HCT116 (cell line): ENCODE measurements around the gene CEP70. TPM values are rescaled to one million over a fixed set of nuclear protein-coding genes. Genes with fewer than 3 reads are reported as not detected.
"Not testable (repeated sequence)": the region's sequence is repeated elsewhere in the genome, so short reads cannot be mapped to it uniquely, and the experiment has no call there.

Experiments used
- ATAC-seq: fragments of 200-7000 bp; cut with Tn5 transposase; 2 replicates; pipeline ENCODE4 v1.9.1; 2020; ENCODE audit warnings: mild to moderate bottlenecking, moderate library complexity
- BruUV-seq: library from RNA; stranded (reverse); fragments of 400-500 nt; replicated peaks from 2 replicates; lab custom pipeline; 2021; lab: Mats Ljungman, UMichigan
- CTCF ChIA-PET: fragments of 300-600 bp; sonication (Branson Sonifier 250); formaldehyde crosslinking; loops from one replicate; lab custom pipeline; 2021; ENCODE audit warnings: antibody characterized with exemption; lab: Charles Lee
- POLR2A ChIA-PET: fragments of 300-600, 350-600 bp; sonication (Branson Sonifier 250); formaldehyde crosslinking; loops from one replicate; lab custom pipeline; 2021; ENCODE audit warnings: antibody characterized with exemption; lab: Charles Lee
- RAD21 ChIA-PET, 2 experiments: fragments of 300-600 bp; sonication (Branson Sonifier 250); formaldehyde crosslinking; loops; one replicate each; lab custom pipeline; 2023; ENCODE audit warnings: low total read pairs in 2 of 2; ENCODE audit not compliant: uncharacterized antibody in 2 of 2, unreplicated experiment in 2 of 2, low non-redundant PET in 1 of 2; lab: Charles Lee
- DNase-seq: peaks from one replicate; pipeline ENCODE4 v3.0.0-alpha.2; 2010; ENCODE audit warnings: low read depth, low spot score
- H2AFZ ChIP-seq: fragments of 200-600 bp; shearing (Covaris generic), sonication (generic); 2 replicates; pipeline ENCODE4 v1.6.1; 2017; ENCODE audit warnings: low read depth, mixed run types, mixed read lengths, antibody characterized with exemption, low read length; ENCODE audit not compliant: poor library complexity, severe bottlenecking
- H3K27ac ChIP-seq: 2 replicates; pipeline ENCODE4 v1.5.1; 2012; ENCODE audit warnings: low read depth, low read length
- H3K27me3 ChIP-seq: fragments of 200-600 bp; sonication (generic); 2 replicates; pipeline ENCODE4 v1.6.1; 2016; ENCODE audit warnings: mixed run types, low read length, mixed read lengths; ENCODE audit not compliant: insufficient read depth
- H3K36me3 ChIP-seq, 2 experiments: fragments of 200-500 bp in 1 of 2; fragments of 200-600 bp in 1 of 2; sonication (Bioruptor generic) in 1 of 2; sonication (generic) in 1 of 2; 2 replicates each; pipeline versions ENCODE4 v1.5.1 to v1.6.1; 2014 to 2016; ENCODE audit warnings: low read length in 2 of 2, inconsistent platforms in 1 of 2, mixed read lengths in 1 of 2, mixed run types in 1 of 2; ENCODE audit not compliant: insufficient read depth in 2 of 2, control insufficient read depth in 1 of 2
- H3K4me1 ChIP-seq, 2 experiments: fragments of 200-600 bp in 1 of 2; sonication (generic) in 1 of 2; 2 replicates each; pipeline versions ENCODE4 v1.5.1 to v1.6.1; 2012 to 2017; ENCODE audit warnings: low read length in 2 of 2, inconsistent platforms in 1 of 2, mild to moderate bottlenecking in 1 of 2, mixed read lengths in 1 of 2, mixed run types in 1 of 2, moderate library complexity in 1 of 2; ENCODE audit not compliant: insufficient read depth in 2 of 2, control insufficient read depth in 1 of 2
- H3K4me2 ChIP-seq: fragments of 200-600 bp; sonication (generic); 2 replicates; pipeline ENCODE4 v1.6.1; 2017; ENCODE audit warnings: mixed run types, low read length, mixed read lengths
- H3K4me3 ChIP-seq, 2 experiments: fragments of 200-600 bp in 1 of 2; sonication (generic) in 1 of 2; replicated peaks in 1 of 2; 2 replicates each; pipeline ENCODE4 v1.5.1; 2011 to 2016; ENCODE audit warnings: low read length in 2 of 2, control low read depth in 1 of 2, low read depth in 1 of 2, mild to moderate bottlenecking in 1 of 2, mixed read lengths in 1 of 2, mixed run types in 1 of 2
- H3K79me2 ChIP-seq: fragments of 200-600 bp; sonication (generic); 2 replicates; pipeline ENCODE4 v1.6.1; 2017; ENCODE audit warnings: mild to moderate bottlenecking, mixed run types, low read length, moderate library complexity, mixed read lengths; ENCODE audit not compliant: insufficient read depth
- H3K9ac ChIP-seq: fragments of 200-600 bp; sonication (generic); 2 replicates; pipeline ENCODE4 v1.6.1; 2016; ENCODE audit warnings: low read length, mixed read lengths
- H3K9me2 ChIP-seq: fragments of 200-600 bp; sonication (generic), shearing (Covaris generic); 2 replicates; pipeline ENCODE4 v1.6.1; 2017; ENCODE audit warnings: mixed run types, mild to moderate bottlenecking, moderate library complexity; ENCODE audit not compliant: insufficient read depth
- H3K9me3 ChIP-seq, 2 experiments: fragments of 200-500 bp in 1 of 2; fragments of 200-600 bp in 1 of 2; sonication (Bioruptor generic) in 1 of 2; sonication (generic) in 1 of 2; 2 replicates each; pipeline ENCODE4 v1.6.1; 2014 to 2017; ENCODE audit warnings: low read length in 2 of 2, mixed read lengths in 2 of 2, inconsistent platforms in 1 of 2, low read depth in 1 of 2, mild to moderate bottlenecking in 1 of 2, mixed run types in 1 of 2, moderate library complexity in 1 of 2; ENCODE audit not compliant: control insufficient read depth in 1 of 2, insufficient read depth in 1 of 2
- H4K20me1 ChIP-seq: fragments of 200-600 bp; sonication (generic), shearing (Covaris generic); 2 replicates; pipeline ENCODE4 v1.6.1; 2017; ENCODE audit warnings: mixed run types, mild to moderate bottlenecking, moderate library complexity; ENCODE audit not compliant: insufficient read depth
- ATF3 ChIP-seq: IDR thresholded peaks from 2 replicates; pipeline ENCODE4 v1.6.1; 2012
- CBX3 ChIP-seq: IDR thresholded peaks from 2 replicates; pipeline ENCODE4 v1.6.1; 2012; ENCODE audit warnings: low read depth
- CTCF ChIP-seq, 3 experiments: fragments of 200-600 bp in 1 of 3; sonication (generic) in 1 of 3; IDR thresholded peaks in 2 of 3; conservative IDR thresholded peaks in 1 of 3; 2 replicates each; pipeline ENCODE4 v1.5.1; 2012 to 2017; ENCODE audit warnings: low read depth in 2 of 3, low read length in 2 of 3, antibody characterized with exemption in 1 of 3, borderline replicate concordance in 1 of 3, control low read depth in 1 of 3, mild to moderate bottlenecking in 1 of 3, mixed read lengths in 1 of 3, mixed run types in 1 of 3, moderate library complexity in 1 of 3; ENCODE audit not compliant: insufficient read depth in 1 of 3
- EGR1 ChIP-seq: IDR thresholded peaks from 2 replicates; pipeline ENCODE4 v1.6.1; 2012; ENCODE audit warnings: low read depth
- ELF1 ChIP-seq: IDR thresholded peaks from 2 replicates; pipeline ENCODE4 v1.6.1; 2012; ENCODE audit warnings: low read depth, borderline replicate concordance
- EZH2 ChIP-seq: fragments of 200-600 bp; sonication (generic); IDR thresholded peaks from 2 replicates; pipeline ENCODE4 v1.6.1; 2017; ENCODE audit warnings: antibody characterized with exemption, mixed run types
- EZH2phosphoT487 ChIP-seq: fragments of 200-600 bp; IDR thresholded peaks from 2 replicates; pipeline ENCODE4 v1.6.1; 2018; ENCODE audit warnings: antibody characterized with exemption, borderline replicate concordance
- FOSL1 ChIP-seq: IDR thresholded peaks from 2 replicates; pipeline ENCODE4 v1.6.1; 2012; ENCODE audit warnings: low read depth
- JUND ChIP-seq: IDR thresholded peaks from 2 replicates; pipeline ENCODE4 v1.6.1; 2012
- MAX ChIP-seq: IDR thresholded peaks from 2 replicates; pipeline ENCODE4 v1.6.1; 2012
- POLR2A ChIP-seq: IDR thresholded peaks from 2 replicates; pipeline ENCODE4 v1.7.0; 2011; ENCODE audit warnings: borderline replicate concordance; ENCODE audit not compliant: insufficient read depth, insufficient read length; ENCODE audit errors: extremely low read depth
- POLR2AphosphoS5 ChIP-seq: IDR thresholded peaks from 2 replicates; pipeline ENCODE4 v1.6.1; 2011; ENCODE audit warnings: mild to moderate bottlenecking, low read depth, low read length, moderate library complexity
- RAD21 ChIP-seq: IDR thresholded peaks from 2 replicates; pipeline ENCODE4 v1.6.1; 2012; ENCODE audit warnings: low read depth, mild to moderate bottlenecking
- SIN3A ChIP-seq: IDR thresholded peaks from 2 replicates; pipeline ENCODE4 v1.6.1; 2012; ENCODE audit warnings: low read depth
- SP1 ChIP-seq: IDR thresholded peaks from 2 replicates; pipeline ENCODE4 v1.6.1; 2012; ENCODE audit warnings: low read depth
- SRF ChIP-seq: IDR thresholded peaks from 2 replicates; pipeline ENCODE4 v1.6.1; 2012; ENCODE audit warnings: low read depth
- TCF7L2 ChIP-seq: IDR thresholded peaks from 2 replicates; pipeline ENCODE4 v1.7.0; 2011; ENCODE audit warnings: borderline replicate concordance, inconsistent platforms; ENCODE audit not compliant: insufficient read depth, insufficient read length; ENCODE audit errors: extremely low read depth
- YY1 ChIP-seq: IDR thresholded peaks from 2 replicates; pipeline ENCODE4 v1.6.1; 2011; ENCODE audit warnings: low read length, low read depth, moderate library complexity, mild to moderate bottlenecking; ENCODE audit not compliant: insufficient replicate concordance; ENCODE audit errors: extremely low read depth
- ZBTB33 ChIP-seq: IDR thresholded peaks from 2 replicates; pipeline ENCODE4 v1.6.1; 2011; ENCODE audit warnings: mild to moderate bottlenecking, low read length, moderate library complexity; ENCODE audit not compliant: insufficient replicate concordance; ENCODE audit errors: extremely low read depth
- intact Hi-C: fragments of 100-400 bp; cut with micrococcal nuclease; formaldehyde crosslinking; loops from 2 replicates; pipeline ENCODE4 v1.10.0; 2022
- total RNA-seq: library from RNA; stranded (reverse); gene quantifications from one replicate; pipeline ENCODE4 v1.2.1, GENCODE V29; 2021; ENCODE audit not compliant: unreplicated experiment

Gene CEP70
- total RNA-seq, 1 experiment from 2014 or later, result 38.7 TPM

- H2AFZ ChIP-seq, POLR2A ChIA-PET, ATAC-seq, intact Hi-C loops, H3K9me2 ChIP-seq, BruUV-seq, H3K4me2 ChIP-seq, H3K9me3 ChIP-seq, CTCF ChIA-PET, H3K79me2 ChIP-seq, RAD21 ChIA-PET, H3K4me1 ChIP-seq, DNase-seq, H4K20me1 ChIP-seq, H3K4me3 ChIP-seq, H3K36me3 ChIP-seq, H3K9ac ChIP-seq, H3K27ac ChIP-seq, H3K27me3 ChIP-seq: not testable (repeated sequence)
These were observed 31.2 kb downstream of the CEP70 start for GRCh38 chr3:138562902-138563301.

DNA sequence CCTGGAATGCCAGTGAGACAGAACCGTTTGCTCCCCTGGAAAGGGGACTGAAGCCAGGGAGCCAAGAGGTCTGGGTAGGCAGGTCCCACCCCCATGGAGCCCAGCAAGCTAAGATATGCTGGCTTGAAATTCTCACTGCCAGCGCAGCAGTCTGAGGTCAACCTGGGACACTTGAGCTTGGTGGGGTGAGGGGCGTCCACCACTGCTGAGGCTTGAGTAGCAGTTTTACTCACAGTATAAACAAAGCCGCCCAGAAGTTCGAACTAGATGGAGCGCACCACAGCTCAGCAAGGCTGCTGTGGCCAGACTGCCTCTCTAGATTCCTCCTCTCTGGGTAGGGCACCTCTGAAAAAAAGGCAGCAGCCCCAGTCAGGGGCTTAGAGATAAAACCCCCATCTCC lies 33.6 kb downstream of the CEP70 start:
- Histone ChIP-seq H3K9me2 (no peaks in the 10 kb centered on the region), H3K9ac (no peak overlapping the region), H4K20me1 (no peaks in the 10 kb centered on the region), H2AFZ (no peak overlapping the region), H3K36me3 (no peaks in the 10 kb centered on the region; a peak in 1 of 4 replicates), H3K27me3 (no peaks in the 10 kb centered on the region), H3K4me3 (no peak overlapping the region), H3K27ac (no peak overlapping the region), H3K4me1 (no peaks in the 10 kb centered on the region)
- intact Hi-C loops, result no loop called here
- CTCF ChIA-PET, result no interaction called here
- BruUV-seq, result no TSS peak
- RAD21 ChIA-PET, result no interaction called here
- no peak for DNase-seq
- TF ChIP-seq SIN3A (no peak), POLR2A (no peak), ZBTB33 (no peak), SRF (no peak), FOSL1 (no peak), YY1 (no peak), EGR1 (no peak), ATF3 (no peak), EZH2 (no peak), JUND (no peak), MAX (no peak), ELF1 (no peak), POLR2AphosphoS5 (no peak), EZH2phosphoT487 (no peak), TCF7L2 (no peak), CTCF (IDR thresholded peaks at IDR 0.05 in 2 of 3, conservative IDR thresholded peaks at IDR 0.05 in 1 of 3; ENCODE audit: borderline replicate concordance in 1 of 3, insufficient read depth in 1 of 3, low read depth in 2 of 3, low read length in 2 of 3) (no peak), RAD21 (no peak), CBX3 (no peak), SP1 (no peak)
- TF ChIP-seq, all 23 proteins: peak for 0
- Histone ChIP-seq H3K9me3 (peaks cover 6 to 7% of the 10 kb centered on the region in 2 experiments; a peak in 2 of 4 replicates), H3K4me2 (no peak overlapping the region), H3K79me2 (no peaks in the 10 kb centered on the region)
- no peak for ATAC-seq
- POLR2A ChIA-PET, result no interaction called here
